HG03520 (cell line): Measurements from ENCODE around the gene DGAT2.

Experiments used
- ATAC-seq: cut with Tn5 transposase; IDR thresholded peaks from one replicate; pipeline ENCODE4 v1.9.1; 2021; ENCODE audit warnings: mild to moderate bottlenecking, moderate library complexity; ENCODE audit not compliant: unreplicated experiment

The DGAT2 gene

DNA sequence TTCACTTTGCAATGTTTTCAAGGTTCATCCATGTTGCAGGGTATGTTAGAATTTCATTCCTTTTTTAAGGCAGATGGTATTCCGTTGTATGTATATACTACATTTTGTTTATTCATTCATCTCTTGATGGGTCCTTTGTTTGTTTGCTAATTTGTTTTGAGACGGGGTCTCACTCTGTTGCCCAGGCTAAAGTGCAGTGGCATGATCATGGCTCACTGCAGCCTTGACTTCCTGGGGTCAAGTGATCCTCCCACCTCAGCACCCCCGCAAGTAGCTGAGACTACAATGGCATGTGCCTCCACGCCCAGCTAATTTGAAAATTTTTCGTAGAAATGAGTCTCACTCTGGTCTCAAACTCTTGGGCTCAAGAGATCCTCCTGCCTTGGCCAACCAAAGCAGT is 52.6 kb downstream of the DGAT2 start:
- no peak for ATAC-seq

DNA sequence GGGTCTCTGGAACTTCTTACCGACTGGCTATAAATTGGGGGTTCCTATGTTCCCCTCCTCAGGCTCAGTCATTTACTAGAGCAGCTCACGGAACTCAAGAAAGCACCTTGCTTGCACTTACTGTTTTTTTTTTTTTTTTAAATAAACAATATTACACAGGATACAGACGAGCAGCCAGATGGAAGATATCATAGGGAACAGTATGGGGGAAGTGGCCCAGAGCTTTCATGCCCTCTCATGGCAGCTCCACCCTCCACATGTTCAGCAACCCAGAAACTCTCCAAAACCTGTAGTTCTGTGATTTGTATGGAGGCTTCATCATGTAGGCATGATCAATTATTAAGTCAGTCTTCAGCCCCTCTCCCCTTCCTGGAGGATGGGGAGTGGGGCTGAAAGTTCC is 54.0 kb downstream of the DGAT2 start:
- ATAC-seq: no peak

DNA sequence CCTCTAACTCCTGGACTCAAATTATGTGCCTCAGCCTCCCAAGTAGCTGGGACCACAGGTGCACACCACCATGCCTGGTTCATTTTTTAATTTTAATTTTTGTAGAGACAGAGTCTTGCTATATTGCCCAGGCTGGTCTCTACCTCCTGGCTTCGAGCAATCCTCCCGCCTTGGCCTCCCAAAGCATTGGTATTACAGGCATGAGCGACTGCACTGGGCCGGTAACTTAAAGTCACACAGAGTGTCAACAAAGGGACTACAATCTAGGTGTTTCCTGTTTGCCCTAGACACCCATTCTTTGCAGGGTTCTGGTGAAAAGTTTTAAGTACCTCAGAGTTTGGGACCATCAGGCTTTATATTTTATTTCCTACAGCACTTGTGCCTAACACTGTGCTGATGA is 54.8 kb downstream of the DGAT2 start:
- ATAC-seq: no peak

DNA sequence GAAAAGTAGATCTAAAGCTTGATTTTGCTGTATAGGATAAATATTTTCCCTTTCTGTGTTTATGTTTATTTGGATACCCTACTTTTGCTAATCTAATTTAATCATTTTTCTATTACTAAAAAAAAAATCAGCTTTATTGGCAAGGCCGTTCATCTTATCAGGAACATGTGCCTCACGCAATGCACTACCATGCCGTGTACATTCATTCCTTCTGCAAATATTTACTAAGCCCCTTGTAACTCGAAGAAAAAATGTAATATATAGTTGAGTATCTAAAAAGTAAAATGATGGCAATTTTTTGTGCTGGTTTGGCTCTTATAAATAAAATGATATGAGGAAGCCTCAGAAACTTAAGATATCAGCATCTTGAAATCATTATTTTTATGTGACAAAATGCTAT is 55.4 kb downstream of the DGAT2 start:
- ATAC-seq: no peak

DNA sequence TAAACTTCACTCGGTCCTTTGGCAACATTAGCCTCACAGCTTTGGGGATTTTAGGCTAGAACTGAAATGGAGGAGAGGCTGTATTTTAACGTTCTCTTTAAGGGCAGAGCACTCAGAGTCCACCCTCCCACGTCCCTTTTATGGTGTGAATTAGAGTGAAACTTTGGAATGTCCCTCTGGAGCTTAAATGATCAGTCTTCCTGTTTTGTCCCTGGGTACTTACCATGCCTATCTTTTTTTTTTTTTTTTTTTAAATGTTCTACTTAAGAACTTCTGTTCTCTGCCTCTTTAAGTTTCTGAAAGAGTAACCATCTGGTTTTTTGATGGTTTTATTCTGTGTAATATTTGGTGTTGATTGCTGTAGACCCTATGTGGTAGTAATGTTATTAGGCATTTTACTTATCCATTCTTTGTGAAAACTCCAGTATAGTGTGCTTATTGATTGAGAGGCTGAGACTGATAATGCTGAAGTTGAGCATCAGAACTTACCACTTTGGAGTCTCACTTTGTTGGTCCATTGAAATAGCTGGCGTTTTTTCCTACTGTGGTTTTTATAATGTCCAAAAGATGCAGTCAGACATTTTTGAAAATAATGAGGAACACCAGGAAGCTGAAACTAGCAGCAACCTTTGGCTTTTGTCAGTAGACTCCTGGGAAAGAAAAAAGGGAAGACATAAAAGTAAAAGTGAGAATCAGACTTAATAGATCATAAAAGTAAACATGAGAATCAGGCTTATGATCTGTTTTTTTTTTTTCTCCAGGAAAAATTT is 58.1 kb downstream of the DGAT2 start:
- ATAC-seq: no peak

DNA sequence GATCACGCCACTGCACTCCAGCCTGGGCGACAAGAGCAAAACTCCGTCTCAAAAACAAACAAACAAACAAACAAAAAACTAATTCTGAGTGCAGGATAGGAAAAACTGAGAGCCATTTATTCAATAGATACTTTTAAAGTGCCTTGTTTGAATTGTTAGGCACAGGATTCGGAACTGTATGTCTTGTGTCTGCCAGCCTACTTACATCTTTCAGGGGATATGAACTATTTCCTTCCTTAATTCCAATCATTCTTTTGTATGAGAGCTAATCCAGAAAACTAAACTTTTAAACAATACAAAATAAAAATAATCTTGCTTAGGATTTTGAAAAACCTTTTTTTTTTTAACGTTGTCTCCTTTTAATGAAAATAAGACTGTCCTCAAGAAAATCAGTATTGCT is 59.0 kb downstream of the DGAT2 start:
- ATAC-seq: no peak

DNA sequence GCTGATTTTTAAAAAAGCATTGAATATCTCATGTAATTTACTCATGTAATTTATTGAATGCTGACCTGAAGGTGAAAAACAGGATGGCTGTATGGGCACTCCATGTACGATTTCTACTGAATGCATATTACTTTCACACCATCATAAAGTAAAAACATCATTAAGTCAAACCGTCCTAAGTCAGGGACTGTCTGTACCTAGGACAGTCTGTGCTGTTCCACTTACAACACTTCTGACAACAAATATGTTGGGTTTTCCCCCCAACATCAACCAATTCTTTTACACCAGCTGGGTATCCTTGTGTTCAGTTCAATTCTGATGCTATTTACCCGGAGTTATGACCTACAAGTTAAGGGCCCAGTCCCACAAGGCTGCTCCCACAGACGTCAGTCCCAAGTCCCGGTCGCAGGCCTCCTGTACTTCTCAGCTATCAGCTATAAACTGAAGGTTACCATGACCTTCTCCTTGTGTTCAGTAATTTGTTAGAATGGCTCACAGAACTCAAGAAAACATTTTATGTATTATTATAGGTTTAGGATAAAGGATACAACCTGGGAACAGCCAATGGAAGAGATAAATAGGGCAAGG is 63.4 kb downstream of the DGAT2 start:
- ATAC-seq: no peak

DNA sequence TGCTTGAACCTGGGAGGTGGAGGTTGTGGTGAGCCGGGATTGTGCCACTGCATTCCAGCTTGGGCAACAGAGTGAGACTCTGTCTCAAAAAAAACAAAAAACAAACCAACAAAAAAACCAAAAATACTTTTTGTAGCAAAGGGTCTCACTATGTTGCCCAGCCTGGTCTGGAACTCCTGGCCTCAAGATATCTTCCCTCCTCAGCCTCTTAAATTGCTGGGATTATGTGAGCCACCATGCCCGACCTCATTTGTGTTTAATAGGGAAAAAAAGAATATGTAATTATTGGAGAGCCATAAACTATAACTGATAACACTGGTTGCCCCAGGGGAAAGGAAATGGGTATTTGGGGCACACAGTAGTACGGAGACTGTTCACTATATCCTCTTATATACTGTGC is 66.2 kb downstream of the DGAT2 start:
- no peak for ATAC-seq

DNA sequence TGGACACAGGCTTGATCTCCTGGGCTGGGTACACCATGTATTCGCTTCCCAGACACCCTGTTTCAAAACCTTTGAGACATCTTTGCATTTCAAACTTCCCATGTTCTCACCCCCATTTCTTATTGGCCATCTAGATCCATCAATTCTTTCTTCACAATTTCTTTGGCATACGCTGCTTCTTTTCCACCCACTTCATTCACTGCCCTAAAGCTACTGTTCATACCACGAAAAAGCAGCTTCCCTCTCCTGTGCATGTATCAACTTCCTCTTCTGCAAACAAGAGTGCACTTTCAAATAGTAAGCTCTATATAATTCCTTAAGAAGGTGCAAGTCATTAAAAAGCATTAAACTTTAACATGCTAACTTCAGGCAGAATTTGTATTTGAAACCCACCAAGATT is 67.8 kb downstream of the DGAT2 start:
- ATAC-seq: no peak

DNA sequence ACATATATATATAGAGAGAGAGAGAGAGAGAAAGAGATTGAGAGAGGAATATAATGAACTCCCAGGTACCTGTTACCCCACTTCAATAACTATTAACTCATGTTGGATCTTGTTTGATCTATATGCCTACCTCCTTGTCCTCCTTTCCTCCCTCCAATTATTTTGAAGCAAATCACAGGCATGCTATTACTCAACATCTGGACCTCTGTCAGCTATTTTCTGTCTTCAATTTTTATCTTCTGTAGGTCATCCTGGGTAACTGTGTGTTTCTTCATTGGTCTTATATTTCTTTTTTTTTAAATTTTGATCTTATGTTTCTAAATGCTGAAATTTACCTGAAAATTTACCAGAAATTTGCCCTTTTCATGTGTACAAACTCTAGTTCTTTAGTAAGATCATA is 71.3 kb downstream of the DGAT2 start:
- ATAC-seq: no peak

DNA sequence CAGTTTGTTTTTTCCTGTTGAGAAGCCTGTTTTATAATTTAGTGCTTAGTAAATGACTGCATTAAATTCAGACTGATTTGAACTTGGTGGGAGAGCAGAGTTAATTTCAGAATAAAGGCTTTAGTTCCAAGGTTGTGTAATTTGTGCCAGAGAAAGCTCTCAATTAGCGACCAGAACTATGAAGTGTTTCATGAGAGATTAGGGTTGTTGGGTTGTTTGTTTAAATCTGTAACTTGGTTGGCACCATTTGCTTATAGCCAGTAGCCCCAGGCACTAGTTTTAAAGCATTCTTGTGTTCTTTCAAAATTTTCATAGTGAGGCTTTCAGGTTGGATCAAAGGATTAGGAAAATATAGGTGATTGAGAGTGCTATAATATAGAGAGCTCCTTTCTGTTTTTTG is 71.9 kb downstream of the DGAT2 start:
- ATAC-seq: no peak

DNA sequence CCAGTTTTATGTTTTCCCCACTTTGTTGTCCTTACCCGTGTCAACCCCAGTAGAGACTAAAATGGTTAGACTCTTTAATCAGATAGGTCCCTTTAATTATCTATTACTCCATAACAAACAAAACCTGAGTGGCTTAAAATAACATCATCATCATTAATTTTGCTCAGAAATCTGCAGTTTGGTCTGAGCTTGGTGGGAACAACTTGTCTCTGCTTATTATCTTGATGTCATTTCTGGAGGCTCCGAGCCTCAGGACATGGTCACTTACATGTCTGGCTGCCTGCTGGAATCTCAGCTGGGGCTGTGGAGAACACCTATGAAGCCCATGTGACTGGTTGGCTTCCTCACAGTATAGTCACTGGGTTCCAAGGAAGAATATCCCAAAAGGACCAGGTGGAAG is 73.2 kb downstream of the DGAT2 start:
- no peak for ATAC-seq

DNA sequence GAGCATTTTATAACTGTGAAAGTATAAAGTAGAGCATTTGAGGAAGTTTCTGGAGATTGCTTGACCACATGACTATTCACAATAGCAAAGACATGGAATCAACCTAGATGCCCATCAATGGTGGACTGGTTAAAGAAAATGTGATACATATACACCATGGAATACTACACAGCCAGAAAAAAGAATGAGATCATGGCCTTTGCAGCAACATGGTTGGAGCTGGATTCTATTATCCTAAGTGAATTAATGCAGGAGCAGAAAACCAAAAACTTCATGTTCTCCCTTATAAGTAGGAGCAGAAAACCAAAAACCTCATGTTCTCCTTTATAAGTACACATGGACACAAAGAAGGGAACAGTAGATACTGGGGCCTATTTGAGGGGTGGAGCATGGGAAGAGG is 76.7 kb downstream of the DGAT2 start:
- ATAC-seq: no peak

DNA sequence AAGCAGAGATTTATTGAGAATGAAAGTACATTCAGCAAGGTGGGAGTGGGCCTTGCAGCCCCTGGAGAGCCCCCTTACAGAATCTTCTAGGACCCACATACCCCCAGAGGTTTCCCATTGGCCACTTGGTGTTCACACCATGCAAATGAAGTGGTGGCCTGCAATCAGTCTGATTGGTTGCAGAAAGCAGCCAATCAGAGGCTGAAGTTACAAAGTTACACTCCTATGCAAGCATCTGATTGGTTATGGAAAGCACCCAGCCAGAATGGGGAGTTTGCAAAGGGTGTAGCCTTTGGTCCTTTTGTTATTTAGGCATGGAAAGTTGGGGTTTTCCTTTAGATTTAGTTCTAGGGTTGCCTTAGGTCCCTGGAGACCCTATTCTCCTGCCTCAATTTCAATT is 81.3 kb downstream of the DGAT2 start:
- no peak for ATAC-seq

DNA sequence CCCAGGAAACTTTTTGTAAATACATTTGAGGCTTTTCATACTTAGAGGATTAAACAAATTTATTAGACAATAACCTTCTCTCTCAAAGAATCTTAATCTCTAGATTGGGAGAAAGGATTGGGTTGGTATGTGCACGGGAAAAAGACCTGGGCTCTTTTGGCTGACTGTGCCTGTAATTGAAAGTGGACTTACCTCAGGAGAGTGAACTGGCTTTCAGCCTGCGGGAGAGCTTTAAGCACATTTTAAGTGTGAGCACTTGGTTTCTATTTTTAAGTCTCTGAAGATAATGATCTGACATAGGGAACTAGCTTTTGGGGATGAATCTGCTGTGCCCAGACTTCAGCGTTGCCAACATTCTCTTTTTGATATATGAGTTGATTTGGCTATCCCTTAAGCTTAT is 82.2 kb downstream of the DGAT2 start:
- no peak for ATAC-seq
